Right atrium auricular region (tissue), 2 donors: ENCODE measurements around the gene KCNH4. TPM values are rescaled to one million over a fixed set of nuclear protein-coding genes. Genes with fewer than 3 reads are reported as not detected.
A peak's percentile ranks its signal among the peaks of the same experiment; 100 is the strongest.

Experiments
- DNase-seq: peaks from one replicate; pipeline ENCODE4 v3.0.0-alpha.2; 2019; ENCODE audit warnings: low spot score
- H3K27ac ChIP-seq, 2 donors: fragments of 200-600 bp; sonication (generic); 1 replicate in 1 of 2; 2 replicates in 1 of 2; pipeline ENCODE4 v1.5.1; 2016 to 2019
- H3K27me3 ChIP-seq, 2 donors: fragments of 200-600 bp; sonication (generic); one replicate each; pipeline versions ENCODE4 v1.5.1 to v1.6.0; 2017 to 2019
- H3K36me3 ChIP-seq: fragments of 200-600 bp; sonication (generic); one replicate; pipeline ENCODE4 v1.5.1; 2016
- H3K4me1 ChIP-seq, 2 donors: fragments of 200-600 bp; sonication (generic); one replicate each; pipeline versions ENCODE4 v1.5.1 to v1.6.0; 2017 to 2019
- H3K4me3 ChIP-seq, 2 donors: fragments of 200-600 bp; sonication (generic); 1 replicate in 1 of 2; 2 replicates in 1 of 2; pipeline ENCODE4 v1.5.1; 2017 to 2019; ENCODE audit warnings: mild to moderate bottlenecking in 1 of 2, moderate library complexity in 1 of 2
- H3K9me3 ChIP-seq, 2 donors: fragments of 200-600 bp; sonication (generic); one replicate each; pipeline ENCODE4 v1.5.1; 2019
- CTCF ChIP-seq, 2 donors: fragments of 200-600 bp; sonication (generic); IDR thresholded peaks; one replicate each; pipeline ENCODE4 v1.5.1; 2019; ENCODE audit warnings: antibody characterized with exemption in 2 of 2
- total RNA-seq, 2 donors: library from RNA; depleted of rRNA; stranded (reverse); fragments of >200 nt; gene quantifications; one replicate each; pipeline ENCODE4 v1.1.0, GENCODE V29; 2016

KCNH4 gene
- total RNA-seq, 2 donors from 2014 or later: 0.15 to 0.35 TPM

GRCh38 chr17:42182927-42183734 is 2.2 kb upstream of the KCNH4 start:
- H3K27ac ChIP-seq: peak overlapping the region; percentile 67
- no peak for TF ChIP-seq CTCF (IDR thresholded peaks at IDR 0.05)
- peak overlapping the region; percentile 41 to 51 for H3K4me3 ChIP-seq
- H3K36me3 ChIP-seq: no peaks in the 10 kb centered on the region
- no peak for DNase-seq
- H3K9me3 ChIP-seq: no peaks in the 10 kb centered on the region
- peaks cover 0 to 25% of the 10 kb centered on the region in 2 donors for H3K4me1 ChIP-seq
- H3K27me3 ChIP-seq: peaks cover 10 to 13% of the 10 kb centered on the region in 2 donors

- Histone ChIP-seq H3K4me1 (peaks cover 0 to 25% of the 10 kb centered on the region in 2 donors), H3K36me3 (no peaks in the 10 kb centered on the region), H3K27me3 (peaks cover 10 to 13% of the 10 kb centered on the region in 2 donors)
Observed at GRCh38 chr17:42181851-42182207, 887 bp upstream of the KCNH4 start.

GRCh38 chr17:42180411-42180921 is 476 bp downstream of the KCNH4 start:
- H3K27ac ChIP-seq: no peak overlapping the region

More at GRCh38 chr17:42181851-42182207, 887 bp upstream of the KCNH4 start:
- no peak for DNase-seq
- Histone ChIP-seq H3K4me3 (no peak overlapping the region), H3K27ac (no peak overlapping the region), H3K9me3 (no peaks in the 10 kb centered on the region)
- TF ChIP-seq CTCF (IDR thresholded peaks at IDR 0.05): no peak

GRCh38 chr17:42179911-42180410 is 981 bp downstream of the KCNH4 start:
- Histone ChIP-seq H3K27ac (no peak overlapping the region), H3K36me3 (no peaks in the 10 kb centered on the region), H3K9me3 (no peaks in the 10 kb centered on the region), H3K4me3 (peak overlapping the region in 1 of 2 donors; percentile 50), H3K27me3 (peaks cover 10 to 13% of the 10 kb centered on the region in 2 donors), H3K4me1 (peaks cover 0 to 25% of the 10 kb centered on the region in 2 donors)
- DNase-seq: no peak
- no peak for TF ChIP-seq CTCF (IDR thresholded peaks at IDR 0.05)

More at GRCh38 chr17:42180411-42180921, 476 bp downstream of the KCNH4 start:
- Histone ChIP-seq H3K36me3 (no peaks in the 10 kb centered on the region), H3K4me3 (peak overlapping the region; percentile 33 to 50), H3K27me3 (peaks cover 10 to 13% of the 10 kb centered on the region in 2 donors), H3K4me1 (peaks cover 0 to 25% of the 10 kb centered on the region in 2 donors), H3K9me3 (no peaks in the 10 kb centered on the region)
- DNase-seq: no peak
- TF ChIP-seq CTCF (IDR thresholded peaks at IDR 0.05): no peak

GRCh38 chr17:42179335-42179734 is 1.6 kb downstream of the KCNH4 start:
- Histone ChIP-seq H3K4me1 (peaks cover 0 to 20% of the 10 kb centered on the region in 2 donors), H3K4me3 (no peak overlapping the region), H3K36me3 (no peaks in the 10 kb centered on the region), H3K27me3 (peaks cover 10 to 13% of the 10 kb centered on the region in 2 donors), H3K27ac (no peak overlapping the region), H3K9me3 (no peaks in the 10 kb centered on the region)
- TF ChIP-seq CTCF (IDR thresholded peaks at IDR 0.05): no peak
- no peak for DNase-seq
